ENCODE results near the gene PNO1.
A peak's percentile ranks its signal among the peaks of the same experiment; 100 is the strongest.

PNO1 gene

DNA sequence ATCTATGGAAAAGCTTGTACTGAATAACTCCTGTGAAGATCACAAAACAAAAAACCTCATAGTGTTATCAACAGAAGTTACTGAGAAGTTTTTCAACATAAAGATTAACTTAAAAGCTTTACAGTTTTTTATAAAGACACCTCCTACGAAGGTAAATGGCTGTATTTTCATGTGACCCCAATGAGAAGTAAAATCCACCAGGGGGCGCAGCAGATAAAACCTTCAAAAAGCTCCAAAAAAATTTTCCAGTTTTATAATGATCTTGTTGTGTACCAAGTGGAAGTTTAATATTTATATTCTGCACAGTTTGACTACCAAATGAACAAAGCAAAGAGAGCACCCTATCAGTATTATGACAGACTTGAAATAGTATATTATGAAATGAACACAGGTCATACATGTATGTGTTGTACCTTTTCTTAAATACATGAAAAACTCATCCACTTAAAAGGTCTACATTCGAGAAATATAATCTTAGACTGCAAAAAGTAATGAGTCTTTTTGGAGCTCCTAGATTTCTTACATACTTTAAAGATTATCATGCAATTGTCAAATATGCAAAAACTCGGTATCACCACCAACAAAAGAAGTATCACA lies 38.5 kb downstream of the PNO1 start:
- DNase-seq: peak; percentile 59 to 65

DNA sequence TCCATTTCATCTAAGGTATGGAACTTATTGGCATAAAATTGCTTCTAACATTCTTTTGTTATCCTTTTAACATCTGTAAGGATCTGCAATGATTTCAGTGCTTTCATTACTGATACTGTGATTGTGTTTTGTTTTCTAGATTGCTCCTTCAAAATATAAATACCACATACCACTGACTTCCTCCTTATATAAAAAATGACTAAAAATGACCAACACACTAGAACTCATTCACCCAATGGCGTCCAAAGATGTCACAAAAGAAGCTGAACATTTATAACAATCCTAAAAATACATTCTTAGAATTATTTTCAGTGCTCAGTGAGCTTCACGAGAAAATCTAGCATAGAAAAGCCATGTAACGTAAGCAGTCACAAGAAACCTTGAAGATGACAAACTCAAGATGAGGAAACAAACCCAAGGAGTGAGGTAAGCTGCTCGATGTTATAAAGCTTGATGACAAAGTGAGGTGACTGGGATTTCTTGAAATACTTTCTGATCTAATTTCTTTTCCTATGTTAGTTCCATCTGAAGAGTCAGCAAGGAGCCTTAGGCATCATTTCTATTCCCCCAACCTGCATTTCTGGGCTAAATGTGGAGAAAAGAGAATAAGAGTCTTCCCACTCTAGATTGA lies 42.6 kb downstream of the PNO1 start:
- no peak for DNase-seq

DNA sequence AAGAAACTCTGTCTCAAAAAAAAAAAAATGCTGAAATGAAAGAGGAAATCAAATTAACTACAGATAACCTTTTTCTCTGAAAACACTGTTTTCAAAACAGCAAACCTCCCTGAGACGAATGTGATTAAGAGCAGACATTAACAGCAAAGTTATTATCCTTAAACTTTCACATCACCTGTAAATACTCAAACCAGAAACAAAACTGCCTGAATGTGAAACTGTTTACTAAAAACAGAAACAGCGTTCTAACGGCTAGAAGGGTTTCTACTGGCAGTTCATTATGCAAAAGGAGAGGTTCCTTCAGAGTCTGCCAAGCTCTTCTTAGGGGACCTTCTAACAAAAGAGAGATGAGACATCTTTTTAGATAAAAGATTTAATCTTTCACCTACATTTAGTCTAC lies 45.9 kb downstream of the PNO1 start:
- DNase-seq: peak in 1 of 2 donors; percentile 38

DNA sequence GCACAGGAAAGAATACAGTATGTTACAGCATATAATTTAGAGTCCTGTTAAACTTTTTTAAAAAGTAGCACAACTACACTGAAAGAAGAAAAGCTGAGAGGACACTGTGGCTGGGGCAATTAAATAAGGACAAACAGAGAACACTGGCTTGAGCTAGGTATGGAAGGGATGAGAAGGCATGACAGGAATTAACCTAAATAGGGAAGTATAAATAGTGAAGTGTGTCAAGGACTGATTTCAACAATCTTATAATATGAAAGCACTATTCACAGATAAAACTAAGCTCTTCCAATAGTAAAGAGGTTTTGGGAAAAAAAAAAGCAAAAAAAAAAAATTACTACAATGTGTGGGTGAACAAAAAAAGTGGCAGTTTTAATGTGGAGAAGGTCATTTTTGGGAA lies 49.1 kb downstream of the PNO1 start:
- DNase-seq: no peak

DNA sequence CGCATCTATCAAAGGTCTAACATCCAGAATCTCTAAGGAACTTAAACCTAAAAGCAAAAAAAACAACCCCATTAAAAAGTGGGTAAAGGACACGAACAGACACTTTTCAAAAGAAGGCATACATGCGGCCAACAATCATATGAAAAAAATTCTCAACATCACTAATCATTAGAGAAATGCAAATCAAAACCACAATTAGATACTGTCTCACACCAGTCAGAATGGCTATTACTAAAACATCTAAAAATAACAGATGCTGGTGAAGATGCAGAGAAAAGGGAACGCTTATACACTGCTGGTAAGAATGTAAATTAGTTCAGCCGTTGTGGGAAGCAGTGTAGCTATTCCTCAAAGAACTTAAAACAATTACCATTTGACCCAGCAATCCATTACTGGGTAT lies 56.7 kb downstream of the PNO1 start:
- no peak for DNase-seq

DNA sequence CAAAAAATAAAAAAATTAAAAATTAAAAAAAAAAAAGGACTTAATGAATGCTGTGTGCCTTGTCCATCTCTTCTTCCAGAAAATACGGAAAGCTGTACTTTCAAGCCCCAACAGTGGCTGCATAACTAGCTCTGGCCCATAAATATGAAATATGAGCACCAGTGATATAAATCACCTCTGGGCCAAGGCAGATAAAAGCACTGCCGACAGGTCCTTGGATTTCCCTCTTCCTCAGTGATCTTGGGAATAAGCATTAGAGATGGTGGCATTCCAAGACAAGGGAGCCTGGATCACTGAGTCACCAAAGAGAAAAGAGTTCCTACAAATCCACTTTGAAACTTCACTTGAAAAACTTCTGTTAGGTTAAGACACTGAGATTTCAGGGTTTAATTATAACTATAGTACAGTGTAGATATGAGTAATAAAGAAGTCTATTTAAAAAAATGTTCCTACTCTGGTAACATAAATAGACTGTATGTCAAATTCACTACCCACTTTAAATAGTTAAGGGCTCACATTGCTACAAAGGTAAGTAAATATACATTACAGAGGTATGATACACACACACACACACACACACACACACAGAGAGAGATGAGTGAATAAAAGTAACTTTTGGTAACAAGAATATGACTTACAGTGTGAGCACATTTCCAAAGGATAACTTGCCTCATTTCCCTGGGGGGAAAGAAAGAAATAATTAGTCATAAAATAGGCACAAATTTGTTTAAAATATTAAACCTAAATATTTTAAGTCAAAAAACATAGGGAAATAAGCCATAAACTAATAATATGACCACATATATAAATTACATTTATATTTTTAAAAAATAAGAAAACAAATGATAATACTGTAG lies 59.0 kb downstream of the PNO1 start:
- no peak for DNase-seq

DNA sequence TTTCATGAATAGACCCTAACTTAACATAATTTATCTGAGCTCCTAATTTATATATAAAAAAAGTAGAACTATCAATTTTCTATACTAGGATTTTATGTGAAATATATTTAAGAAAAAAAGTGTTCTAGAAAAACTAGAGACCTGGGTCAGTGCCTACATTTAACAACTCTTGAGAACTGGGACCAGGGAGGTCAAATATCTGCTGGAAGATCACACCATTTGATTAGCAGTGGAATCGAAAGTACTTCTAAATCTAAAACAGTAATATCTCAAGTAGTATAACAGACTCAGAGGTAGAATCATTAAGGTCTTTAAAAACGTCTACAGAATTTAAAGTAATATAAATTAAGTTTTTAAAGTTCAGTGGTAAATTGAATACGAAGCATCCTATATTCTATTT lies 60.0 kb downstream of the PNO1 start:
- DNase-seq: no peak

DNA sequence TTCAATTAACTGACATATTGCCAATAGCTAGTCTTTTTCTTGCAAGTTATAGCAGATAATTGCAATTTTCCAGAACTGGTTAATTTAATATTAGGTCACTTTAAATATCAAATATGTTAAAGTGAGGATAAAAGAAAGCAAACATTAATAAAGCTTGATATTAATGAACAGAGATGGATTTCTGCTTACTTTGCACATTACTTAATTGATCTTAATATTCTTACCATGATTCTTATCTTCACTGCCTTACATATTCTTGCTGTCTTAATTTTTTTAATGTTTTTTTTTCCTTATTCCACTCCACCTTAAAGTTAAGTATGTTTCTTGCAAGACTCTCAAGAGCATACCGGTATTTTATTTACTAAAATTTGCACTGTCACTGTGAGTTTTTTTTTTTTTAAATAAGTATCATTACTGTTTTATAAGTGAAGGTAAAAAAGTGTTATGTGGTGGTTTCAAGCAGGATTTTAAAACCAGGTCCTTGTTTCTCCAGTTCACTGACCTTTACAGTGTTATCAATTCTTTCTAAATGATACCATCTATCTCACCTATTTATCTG lies 60.7 kb downstream of the PNO1 start:
- no peak for DNase-seq

DNA sequence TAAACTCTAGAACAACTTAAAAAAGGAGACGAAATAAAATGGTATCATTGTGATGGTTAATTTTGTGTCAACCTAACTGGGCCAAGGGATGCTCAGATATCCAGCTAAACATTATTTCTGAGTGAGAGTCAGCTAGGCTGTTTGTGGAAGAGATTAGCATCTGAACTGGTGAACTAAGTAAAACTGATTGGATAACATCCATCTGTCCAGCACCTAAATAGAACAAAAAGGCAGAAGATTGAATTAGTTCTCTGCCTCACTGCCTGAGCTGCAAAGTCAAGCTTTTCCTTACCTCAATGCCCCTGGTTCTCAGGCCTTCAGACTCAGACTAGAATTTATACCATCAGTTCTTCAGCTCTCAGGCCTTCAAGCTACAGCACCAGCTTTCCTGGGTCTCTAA lies 64.6 kb downstream of the PNO1 start:
- DNase-seq: no peak

DNA sequence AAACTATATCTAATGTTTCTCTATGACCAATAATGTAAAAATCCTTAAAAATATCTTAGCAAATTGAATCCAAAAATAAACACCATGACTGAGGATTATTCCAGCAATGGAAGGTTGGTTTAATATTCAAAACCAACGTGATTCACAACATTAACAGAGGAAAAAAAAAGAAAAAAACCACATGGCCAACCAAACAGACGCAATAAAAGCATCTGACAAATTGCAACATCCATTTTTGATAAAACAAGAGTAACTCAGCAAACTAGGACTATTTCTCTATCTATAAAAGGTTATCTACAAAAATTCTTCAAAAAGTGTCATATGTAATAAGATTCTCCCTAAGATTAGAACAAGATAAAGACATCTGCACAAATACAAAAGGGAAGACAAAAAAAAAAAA lies 65.7 kb downstream of the PNO1 start:
- DNase-seq: no peak

DNA sequence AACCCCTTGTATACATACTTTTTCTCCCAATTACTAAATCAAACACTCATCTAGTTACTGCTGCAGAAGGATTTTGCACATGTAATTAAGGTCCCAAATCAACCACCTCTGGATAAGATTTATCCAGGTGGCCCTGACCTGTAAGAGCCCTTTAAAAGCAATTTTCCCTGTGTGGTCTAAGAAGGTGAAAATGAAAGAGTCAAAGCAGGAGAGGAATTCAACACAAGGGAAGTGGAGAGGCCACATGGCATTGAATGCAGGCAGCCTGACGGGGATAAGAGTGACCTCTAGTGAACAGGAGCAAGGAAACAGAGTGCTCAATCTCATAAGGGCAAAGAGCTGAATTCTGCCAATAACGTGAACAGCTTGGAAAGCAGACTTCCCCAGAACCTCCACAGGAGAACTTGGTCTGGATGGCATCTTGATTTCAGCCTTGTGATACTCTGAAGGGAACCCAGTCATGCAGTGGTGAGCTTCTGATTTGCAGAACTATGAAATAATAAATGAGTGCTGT lies 67.5 kb downstream of the PNO1 start:
- DNase-seq: peak; percentile 33 to 52
